WTC11 (cell line): Measurements from ENCODE around the gene TMEM8B. TPM values are rescaled to one million over a fixed set of nuclear protein-coding genes. Genes with fewer than 3 reads are reported as not detected.

Source experiments
- ATAC-seq: fragments of 200-7000 bp; cut with Tn5 transposase; 2 replicates; pipeline ENCODE4 v1.10.0; 2021; ENCODE audit warnings: mild to moderate bottlenecking, moderate library complexity
- CTCF ChIA-PET: fragments of 300-600 bp; sonication (Branson Sonifier 250); formaldehyde crosslinking; loops from one replicate; lab custom pipeline; 2021; ENCODE audit warnings: antibody characterized with exemption; lab: Charles Lee
- POLR2A ChIA-PET: fragments of 350-600 bp; sonication (Branson Sonifier 250); formaldehyde crosslinking; loops from one replicate; lab custom pipeline; 2021; ENCODE audit warnings: antibody characterized with exemption; lab: Charles Lee
- DNase-seq: peaks from one replicate; pipeline ENCODE4 v3.0.0; 2021; ENCODE audit warnings: low spot score
- H3K27ac Mint-ChIP-seq: 2 replicates; pipeline ENCODE4 v1.8.0; 2021; ENCODE audit warnings: mixed read lengths
- H3K27me3 Mint-ChIP-seq: 2 replicates; pipeline ENCODE4 v1.8.0; 2021; ENCODE audit warnings: low read depth, mild to moderate bottlenecking, moderate library complexity, mixed read lengths
- H3K36me3 Mint-ChIP-seq: 2 replicates; pipeline ENCODE4 v1.8.0; 2021; ENCODE audit warnings: mixed read lengths
- H3K4me1 Mint-ChIP-seq: 2 replicates; pipeline ENCODE4 v1.8.0; 2022; ENCODE audit warnings: mixed read lengths
- H3K4me3 Mint-ChIP-seq: 2 replicates; pipeline ENCODE4 v1.8.0; 2021; ENCODE audit warnings: mild to moderate bottlenecking, moderate library complexity, mixed read lengths
- H3K9me3 Mint-ChIP-seq: 2 replicates; pipeline ENCODE4 v1.8.0; 2021; ENCODE audit warnings: mixed read lengths
- ATF2 ChIP-seq: sonication (generic); formaldehyde crosslinking; IDR thresholded peaks from 2 replicates; pipeline ENCODE4 v1.8.1; 2022; ENCODE audit warnings: low read depth, missing genetic modification reagents, borderline replicate concordance
- E2F1 ChIP-seq: sonication (generic); formaldehyde crosslinking; IDR thresholded peaks from 2 replicates; pipeline ENCODE4 v1.8.0; 2022; ENCODE audit warnings: mild to moderate bottlenecking, missing genetic modification reagents
- ELF4 ChIP-seq: sonication (generic); formaldehyde crosslinking; IDR thresholded peaks from 2 replicates; pipeline ENCODE4 v1.8.1; 2022; ENCODE audit warnings: low read depth, mild to moderate bottlenecking, moderate library complexity, missing genetic modification reagents
- GABPB1 ChIP-seq: sonication (generic); formaldehyde crosslinking; IDR thresholded peaks from 2 replicates; pipeline ENCODE4 v1.8.1; 2023; ENCODE audit warnings: mild to moderate bottlenecking, missing genetic modification reagents
- GRHL2 ChIP-seq: fragments of 250-450 bp; sonication (Bioruptor Pico); IDR thresholded peaks from 2 replicates; pipeline ENCODE4 v1.8.0; 2022; ENCODE audit warnings: mild to moderate bottlenecking, moderate library complexity; ENCODE audit not compliant: insufficient replicate concordance, severe bottlenecking
- JAZF1 ChIP-seq: fragments of 250-450 bp; sonication (Bioruptor Pico); IDR thresholded peaks from 2 replicates; pipeline ENCODE4 v1.9.0; 2021; ENCODE audit warnings: moderate library complexity, mild to moderate bottlenecking, inconsistent platforms
- NR1H2 ChIP-seq: sonication (generic); formaldehyde crosslinking; IDR thresholded peaks from 2 replicates; pipeline ENCODE4 v1.9.0; 2021; ENCODE audit warnings: mild to moderate bottlenecking, moderate library complexity, missing genetic modification reagents
- ZNF121 ChIP-seq: sonication (generic); formaldehyde crosslinking; IDR thresholded peaks from 2 replicates; pipeline ENCODE4 v1.8.0; 2023; ENCODE audit warnings: missing genetic modification reagents
- ZNF219 ChIP-seq: sonication (generic); formaldehyde crosslinking; IDR thresholded peaks from 2 replicates; pipeline ENCODE4 v1.8.0; 2023; ENCODE audit warnings: missing genetic modification reagents, mild to moderate bottlenecking, borderline replicate concordance
- ZNF425 ChIP-seq: fragments of 250-450 bp; sonication (Bioruptor Pico); conservative IDR thresholded peaks from 2 replicates; pipeline ENCODE4 v1.9.0; 2021; ENCODE audit warnings: mild to moderate bottlenecking
- ZNF532 ChIP-seq: fragments of 250-450 bp; sonication (Bioruptor Pico); IDR thresholded peaks from 2 replicates; pipeline ENCODE4 v1.9.0; 2021; ENCODE audit warnings: mild to moderate bottlenecking, borderline replicate concordance
- ZSCAN18 ChIP-seq: fragments of 250-450 bp; sonication (Bioruptor Pico); IDR thresholded peaks from 2 replicates; pipeline ENCODE4 v2.1.2; 2022; ENCODE audit warnings: mild to moderate bottlenecking, moderate library complexity
- total RNA-seq: library from RNA; stranded (reverse); gene quantifications from 3 replicates; pipeline ENCODE4 v1.2.3, GENCODE V29; 2021
- TF ChIP-seq, protein P1 (sequence below): sonication (generic); formaldehyde crosslinking; IDR thresholded peaks from 2 replicates; pipeline ENCODE4 v1.8.1; 2022; ENCODE audit warnings: missing genetic modification reagents, borderline replicate concordance
- TF ChIP-seq, protein P2 (sequence below): sonication (generic); formaldehyde crosslinking; IDR thresholded peaks from 2 replicates; pipeline ENCODE4 v1.8.1; 2023; ENCODE audit warnings: mild to moderate bottlenecking, missing genetic modification reagents, moderate library complexity
- TF ChIP-seq, protein P3 (sequence below): sonication (generic); formaldehyde crosslinking; IDR thresholded peaks from 2 replicates; pipeline ENCODE4 v1.8.0; 2023; ENCODE audit warnings: missing genetic modification reagents, mild to moderate bottlenecking, borderline replicate concordance

The TMEM8B gene
- total RNA-seq, 1 experiment from 2014 or later, result 9.5 TPM

DNA sequence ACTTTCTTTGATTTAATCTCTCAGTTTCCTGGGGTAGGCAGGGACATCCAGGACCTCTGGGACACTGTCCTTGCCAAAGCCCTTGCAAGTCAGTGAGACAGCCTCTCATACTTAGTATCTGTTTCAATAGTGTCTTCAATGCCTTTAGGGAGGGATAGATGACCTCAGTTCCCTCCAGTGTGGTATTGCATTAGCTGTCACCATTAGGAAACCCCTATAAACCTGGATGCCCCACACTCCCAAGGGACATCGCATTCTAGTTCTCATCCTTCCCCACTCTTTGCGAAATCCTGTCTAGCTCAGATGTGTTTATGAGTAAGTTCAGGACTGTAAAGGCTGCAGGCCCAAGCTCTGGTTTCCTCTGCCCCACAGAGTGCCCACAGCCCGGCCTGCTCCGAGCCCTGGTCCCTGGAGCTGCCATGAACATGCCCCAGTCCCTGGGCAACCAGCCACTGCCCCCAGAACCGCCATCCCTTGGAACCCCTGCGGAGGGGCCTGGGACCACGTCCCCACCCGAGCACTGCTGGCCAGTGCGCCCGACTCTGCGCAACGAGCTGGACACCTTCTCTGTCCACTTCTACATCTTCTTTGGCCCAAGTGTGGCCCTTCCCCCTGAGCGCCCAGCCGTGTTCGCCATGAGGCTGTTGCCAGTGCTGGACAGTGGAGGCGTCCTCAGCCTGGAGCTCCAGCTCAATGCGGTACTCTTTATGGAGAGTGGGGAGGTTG lies 13.2 kb downstream of the TMEM8B start:
- peaks cover 37% of the 10 kb centered on the region for H3K4me1 Mint-ChIP-seq
- ChIA-PET CTCF (interaction anchor here (1.1 to 1.2 kb wide), 2 partner anchors 40 to 86 kb away, joined by 3 to 6 read pairs; no protein-coding TSS in a partner anchor), POLR2A (no interaction called here)
- no peak overlapping the region for H3K27ac Mint-ChIP-seq
- no peaks in the 10 kb centered on the region for H3K9me3 Mint-ChIP-seq
- H3K4me3 Mint-ChIP-seq, result no peak overlapping the region
- TF ChIP-seq GRHL2 (CRISPR knock-in tag), result no peak
- no peak for TF ChIP-seq JAZF1
- no peak for TF ChIP-seq GABPB1 (CRISPR knock-in tag)
- TF ChIP-seq E2F1 (CRISPR knock-in tag), result no peak
- TF ChIP-seq ZSCAN18 (CRISPR knock-in tag), result no peak
- TF ChIP-seq, protein P1, sequence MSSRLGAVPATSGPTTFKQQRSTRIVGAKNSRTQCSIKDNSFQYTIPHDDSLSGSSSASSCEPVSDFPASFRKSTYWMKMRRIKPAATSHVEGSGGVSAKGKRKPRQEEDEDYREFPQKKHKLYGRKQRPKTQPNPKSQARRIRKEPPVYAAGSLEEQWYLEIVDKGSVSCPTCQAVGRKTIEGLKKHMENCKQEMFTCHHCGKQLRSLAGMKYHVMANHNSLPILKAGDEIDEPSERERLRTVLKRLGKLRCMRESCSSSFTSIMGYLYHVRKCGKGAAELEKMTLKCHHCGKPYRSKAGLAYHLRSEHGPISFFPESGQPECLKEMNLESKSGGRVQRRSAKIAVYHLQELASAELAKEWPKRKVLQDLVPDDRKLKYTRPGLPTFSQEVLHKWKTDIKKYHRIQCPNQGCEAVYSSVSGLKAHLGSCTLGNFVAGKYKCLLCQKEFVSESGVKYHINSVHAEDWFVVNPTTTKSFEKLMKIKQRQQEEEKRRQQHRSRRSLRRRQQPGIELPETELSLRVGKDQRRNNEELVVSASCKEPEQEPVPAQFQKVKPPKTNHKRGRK, result no peak
- TF ChIP-seq, protein P2, sequence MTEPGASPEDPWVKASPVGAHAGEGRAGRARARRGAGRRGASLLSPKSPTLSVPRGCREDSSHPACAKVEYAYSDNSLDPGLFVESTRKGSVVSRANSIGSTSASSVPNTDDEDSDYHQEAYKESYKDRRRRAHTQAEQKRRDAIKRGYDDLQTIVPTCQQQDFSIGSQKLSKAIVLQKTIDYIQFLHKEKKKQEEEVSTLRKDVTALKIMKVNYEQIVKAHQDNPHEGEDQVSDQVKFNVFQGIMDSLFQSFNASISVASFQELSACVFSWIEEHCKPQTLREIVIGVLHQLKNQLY (CRISPR knock-in tag), result no peak
- TF ChIP-seq, protein P3, sequence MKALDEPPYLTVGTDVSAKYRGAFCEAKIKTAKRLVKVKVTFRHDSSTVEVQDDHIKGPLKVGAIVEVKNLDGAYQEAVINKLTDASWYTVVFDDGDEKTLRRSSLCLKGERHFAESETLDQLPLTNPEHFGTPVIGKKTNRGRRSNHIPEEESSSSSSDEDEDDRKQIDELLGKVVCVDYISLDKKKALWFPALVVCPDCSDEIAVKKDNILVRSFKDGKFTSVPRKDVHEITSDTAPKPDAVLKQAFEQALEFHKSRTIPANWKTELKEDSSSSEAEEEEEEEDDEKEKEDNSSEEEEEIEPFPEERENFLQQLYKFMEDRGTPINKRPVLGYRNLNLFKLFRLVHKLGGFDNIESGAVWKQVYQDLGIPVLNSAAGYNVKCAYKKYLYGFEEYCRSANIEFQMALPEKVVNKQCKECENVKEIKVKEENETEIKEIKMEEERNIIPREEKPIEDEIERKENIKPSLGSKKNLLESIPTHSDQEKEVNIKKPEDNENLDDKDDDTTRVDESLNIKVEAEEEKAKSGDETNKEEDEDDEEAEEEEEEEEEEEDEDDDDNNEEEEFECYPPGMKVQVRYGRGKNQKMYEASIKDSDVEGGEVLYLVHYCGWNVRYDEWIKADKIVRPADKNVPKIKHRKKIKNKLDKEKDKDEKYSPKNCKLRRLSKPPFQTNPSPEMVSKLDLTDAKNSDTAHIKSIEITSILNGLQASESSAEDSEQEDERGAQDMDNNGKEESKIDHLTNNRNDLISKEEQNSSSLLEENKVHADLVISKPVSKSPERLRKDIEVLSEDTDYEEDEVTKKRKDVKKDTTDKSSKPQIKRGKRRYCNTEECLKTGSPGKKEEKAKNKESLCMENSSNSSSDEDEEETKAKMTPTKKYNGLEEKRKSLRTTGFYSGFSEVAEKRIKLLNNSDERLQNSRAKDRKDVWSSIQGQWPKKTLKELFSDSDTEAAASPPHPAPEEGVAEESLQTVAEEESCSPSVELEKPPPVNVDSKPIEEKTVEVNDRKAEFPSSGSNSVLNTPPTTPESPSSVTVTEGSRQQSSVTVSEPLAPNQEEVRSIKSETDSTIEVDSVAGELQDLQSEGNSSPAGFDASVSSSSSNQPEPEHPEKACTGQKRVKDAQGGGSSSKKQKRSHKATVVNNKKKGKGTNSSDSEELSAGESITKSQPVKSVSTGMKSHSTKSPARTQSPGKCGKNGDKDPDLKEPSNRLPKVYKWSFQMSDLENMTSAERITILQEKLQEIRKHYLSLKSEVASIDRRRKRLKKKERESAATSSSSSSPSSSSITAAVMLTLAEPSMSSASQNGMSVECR (CRISPR knock-in tag), result no peak
- no peak for TF ChIP-seq ZNF532 (CRISPR knock-in tag)
- no peak for TF ChIP-seq ZNF219 (CRISPR knock-in tag)
- no peak for TF ChIP-seq ZNF121 (CRISPR knock-in tag)
- no peak for TF ChIP-seq ELF4 (CRISPR knock-in tag)
- no peak for TF ChIP-seq NR1H2
- no peak for TF ChIP-seq ATF2 (CRISPR knock-in tag)
- TF ChIP-seq ZNF425 (CRISPR knock-in tag), result no peak
- DNase-seq (no peak), ATAC-seq (no peak)
- H3K27me3 Mint-ChIP-seq, result peaks cover 40% of the 10 kb centered on the region
- H3K36me3 Mint-ChIP-seq, result no peaks in the 10 kb centered on the region
